Measurements from ENCODE around the gene SLC49A3. TPM values are rescaled to one million over a fixed set of nuclear protein-coding genes. Genes with fewer than 3 reads are reported as not detected.

Gene SLC49A3
- total RNA-seq, 4 donors from 2014 or later = 1.3 to 3.4 (median 2.2) TPM

DNA sequence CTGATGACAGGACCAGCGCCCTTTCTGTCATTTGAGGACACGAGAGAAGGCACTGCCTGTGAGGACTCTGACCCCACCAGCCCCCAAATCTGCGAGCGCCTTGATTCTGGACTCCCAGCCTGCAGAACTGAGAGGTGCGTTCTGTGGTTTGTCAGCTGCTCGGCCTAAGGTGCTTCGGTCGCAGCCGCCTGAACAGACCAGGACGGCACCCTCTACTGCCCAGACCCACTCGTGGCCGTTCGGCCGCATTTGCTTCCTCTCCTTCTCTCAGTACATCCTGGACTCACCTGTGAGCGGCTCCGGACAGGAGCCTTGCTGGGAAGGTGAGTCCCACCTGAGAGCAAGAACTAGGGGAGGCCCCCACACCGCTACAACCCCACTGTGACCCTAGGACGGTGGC is 25.1 kb upstream of the SLC49A3 start:
- Histone ChIP-seq H3K9me3 (no peaks in the 10 kb centered on the region), H3K27me3 (no peaks in the 10 kb centered on the region), H3K4me3 (no peak overlapping the region), H3K27ac (no peak overlapping the region), H3K36me3 (no peaks in the 10 kb centered on the region), H3K4me1 (peaks cover 3 to 6% of the 10 kb centered on the region in 2 donors)
- DNase-seq (no peak), ATAC-seq (no peak)
- intact Hi-C loops (cut with DNase I; ENCODE audit: low total_unique reads) = no loop called here
- in situ Hi-C loops (cut with MboI; ENCODE audit: low sequenced_read_pairs in 4 of 4) = no loop called here
- TF ChIP-seq POLR2A (IDR thresholded peaks at IDR 0.05) = no peak
- TF ChIP-seq, protein P1, sequence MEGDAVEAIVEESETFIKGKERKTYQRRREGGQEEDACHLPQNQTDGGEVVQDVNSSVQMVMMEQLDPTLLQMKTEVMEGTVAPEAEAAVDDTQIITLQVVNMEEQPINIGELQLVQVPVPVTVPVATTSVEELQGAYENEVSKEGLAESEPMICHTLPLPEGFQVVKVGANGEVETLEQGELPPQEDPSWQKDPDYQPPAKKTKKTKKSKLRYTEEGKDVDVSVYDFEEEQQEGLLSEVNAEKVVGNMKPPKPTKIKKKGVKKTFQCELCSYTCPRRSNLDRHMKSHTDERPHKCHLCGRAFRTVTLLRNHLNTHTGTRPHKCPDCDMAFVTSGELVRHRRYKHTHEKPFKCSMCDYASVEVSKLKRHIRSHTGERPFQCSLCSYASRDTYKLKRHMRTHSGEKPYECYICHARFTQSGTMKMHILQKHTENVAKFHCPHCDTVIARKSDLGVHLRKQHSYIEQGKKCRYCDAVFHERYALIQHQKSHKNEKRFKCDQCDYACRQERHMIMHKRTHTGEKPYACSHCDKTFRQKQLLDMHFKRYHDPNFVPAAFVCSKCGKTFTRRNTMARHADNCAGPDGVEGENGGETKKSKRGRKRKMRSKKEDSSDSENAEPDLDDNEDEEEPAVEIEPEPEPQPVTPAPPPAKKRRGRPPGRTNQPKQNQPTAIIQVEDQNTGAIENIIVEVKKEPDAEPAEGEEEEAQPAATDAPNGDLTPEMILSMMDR (IDR thresholded peaks at IDR 0.05 in 4 of 5, conservative IDR thresholded peaks at IDR 0.05 in 1 of 5) = no peak

DNA sequence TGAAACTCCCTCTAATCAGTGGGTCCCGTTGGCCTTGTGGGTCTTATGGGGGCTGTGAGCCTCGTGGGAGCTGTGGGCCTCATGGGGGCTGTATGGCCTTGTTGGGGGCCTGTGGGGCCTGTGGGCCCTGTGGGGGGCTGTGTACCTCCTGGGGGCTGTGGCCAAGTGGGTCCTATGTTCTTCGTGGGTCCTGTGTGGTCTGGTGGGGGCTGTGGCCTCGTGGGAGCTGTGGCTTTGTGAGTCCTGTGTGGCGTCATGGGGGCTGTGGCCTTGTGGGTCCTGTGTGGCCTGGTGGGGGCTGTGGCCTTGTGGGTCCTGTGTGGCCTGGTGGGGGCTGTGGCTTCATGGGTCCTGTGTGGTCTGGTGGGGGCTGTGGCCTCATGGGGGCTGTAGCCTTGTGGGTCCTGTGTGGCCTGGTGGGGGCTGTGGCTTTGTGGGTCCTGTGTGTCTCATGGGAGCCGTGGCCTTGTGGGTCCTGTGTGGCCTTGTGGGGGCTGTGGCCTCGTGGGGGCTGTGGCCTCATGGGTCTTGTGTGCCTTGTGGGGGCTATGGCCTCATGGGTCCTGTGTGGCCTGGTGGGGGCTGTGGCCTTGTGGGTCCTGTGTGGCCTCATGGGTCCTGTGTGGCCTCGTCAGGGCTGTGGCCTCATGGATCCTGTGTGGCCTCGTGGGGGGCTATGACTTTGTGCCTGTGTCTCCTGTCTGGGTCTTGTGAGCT is 24.1 kb upstream of the SLC49A3 start:
- no peak for TF ChIP-seq POLR2A (IDR thresholded peaks at IDR 0.05)
- TF ChIP-seq, protein P1 (IDR thresholded peaks at IDR 0.05 in 4 of 5, conservative IDR thresholded peaks at IDR 0.05 in 1 of 5) = no peak
- H3K36me3 ChIP-seq = no peaks in the 10 kb centered on the region
- H3K9me3 ChIP-seq = no peaks in the 10 kb centered on the region
- peaks cover 12 to 16% of the 10 kb centered on the region in 2 donors for H3K4me1 ChIP-seq
- no peak overlapping the region for H3K27ac ChIP-seq
- in situ Hi-C loops (cut with MboI; ENCODE audit: low sequenced_read_pairs in 4 of 4) = no loop called here
- intact Hi-C loops (cut with DNase I; ENCODE audit: low total_unique reads) = no loop called here
- no peaks in the 10 kb centered on the region for H3K27me3 ChIP-seq
- DNase-seq (no peak), ATAC-seq (no peak)
- no peak overlapping the region for H3K4me3 ChIP-seq

DNA sequence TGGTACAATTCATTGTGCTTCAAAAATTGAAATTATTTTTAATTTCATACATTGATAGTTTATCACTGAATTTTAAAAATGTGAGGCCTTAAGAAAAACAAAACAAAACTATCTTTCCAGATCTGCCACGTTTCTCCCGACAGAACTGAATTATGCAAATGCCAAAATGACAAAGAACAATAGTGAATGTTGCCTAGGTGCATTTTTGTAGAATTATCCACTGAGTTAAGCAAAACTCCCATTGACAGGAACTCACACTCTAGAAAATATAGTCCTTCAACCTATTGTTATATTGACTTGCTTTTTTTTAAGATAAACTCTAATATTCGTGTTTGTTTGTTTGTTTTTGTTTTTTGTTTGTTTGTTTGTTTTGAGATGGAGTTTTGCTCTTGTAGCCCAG is 23.1 kb upstream of the SLC49A3 start:
- Histone ChIP-seq H3K4me1 (peaks cover 16 to 24% of the 10 kb centered on the region in 2 donors), H3K9me3 (no peaks in the 10 kb centered on the region), H3K27me3 (no peaks in the 10 kb centered on the region), H3K27ac (no peak overlapping the region), H3K4me3 (no peak overlapping the region), H3K36me3 (no peaks in the 10 kb centered on the region)
- intact Hi-C loops (cut with DNase I; ENCODE audit: low total_unique reads) = no loop called here
- TF ChIP-seq, protein P1 (IDR thresholded peaks at IDR 0.05 in 4 of 5, conservative IDR thresholded peaks at IDR 0.05 in 1 of 5) = no peak
- no peak for TF ChIP-seq POLR2A (IDR thresholded peaks at IDR 0.05)
- no peak for DNase-seq
- in situ Hi-C loops (cut with MboI; ENCODE audit: low sequenced_read_pairs in 4 of 4) = no loop called here
- ATAC-seq = no peak

DNA sequence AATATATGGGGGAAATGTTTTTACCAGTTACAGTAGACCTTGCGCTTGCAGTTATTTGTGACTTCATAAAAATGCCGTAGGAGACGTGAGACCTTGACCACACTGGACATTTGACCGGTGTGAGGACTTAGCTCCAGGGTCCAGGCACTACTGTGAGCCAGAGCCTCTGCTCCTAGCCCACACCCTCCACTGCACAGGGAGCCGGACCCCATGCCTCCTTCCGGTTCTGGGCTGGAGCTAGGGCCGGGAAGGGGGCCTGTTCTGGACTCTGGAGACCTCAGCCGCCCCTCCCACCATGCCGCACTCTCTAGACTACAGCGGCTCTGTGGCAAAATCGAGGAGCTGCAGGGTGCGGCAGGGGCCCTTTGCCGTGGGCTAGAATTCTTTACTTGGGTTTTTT is 22.0 kb upstream of the SLC49A3 start:
- intact Hi-C loops (cut with DNase I; ENCODE audit: low total_unique reads) = no loop called here
- H3K36me3 ChIP-seq = no peaks in the 10 kb centered on the region
- TF ChIP-seq, protein P1 (IDR thresholded peaks at IDR 0.05 in 4 of 5, conservative IDR thresholded peaks at IDR 0.05 in 1 of 5) = no peak
- TF ChIP-seq POLR2A (IDR thresholded peaks at IDR 0.05) = no peak
- H3K4me3 ChIP-seq = no peak overlapping the region
- ATAC-seq (no peak), DNase-seq (no peak)
- H3K27me3 ChIP-seq = no peaks in the 10 kb centered on the region
- H3K4me1 ChIP-seq = peaks cover 21 to 28% of the 10 kb centered on the region in 2 donors
- no peaks in the 10 kb centered on the region for H3K9me3 ChIP-seq
- in situ Hi-C loops (cut with MboI; ENCODE audit: low sequenced_read_pairs in 4 of 4) = no loop called here
- H3K27ac ChIP-seq = no peak overlapping the region

DNA sequence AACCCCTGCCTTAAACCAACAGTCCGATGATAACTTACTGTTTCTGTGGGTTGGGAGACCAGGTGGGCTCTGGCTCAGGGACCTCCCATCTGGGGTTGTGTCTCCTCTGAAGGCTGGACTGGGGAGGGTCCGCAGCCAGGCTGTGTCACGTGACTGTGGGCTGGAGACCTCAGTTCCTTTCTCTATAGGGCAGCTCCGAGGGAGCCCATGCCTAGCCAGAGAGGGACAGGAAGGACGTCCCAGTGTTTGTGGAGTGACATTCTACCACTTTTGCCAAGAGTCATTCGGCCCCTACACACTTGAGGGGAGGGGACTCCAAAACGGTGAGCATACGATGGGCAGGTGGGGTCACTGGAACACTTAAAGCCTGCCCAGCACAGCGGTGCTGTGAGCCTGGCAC is 21.2 kb upstream of the SLC49A3 start:
- H3K27ac ChIP-seq = no peak overlapping the region
- H3K4me3 ChIP-seq = no peak overlapping the region
- intact Hi-C loops (cut with DNase I; ENCODE audit: low total_unique reads) = no loop called here
- TF ChIP-seq POLR2A (IDR thresholded peaks at IDR 0.05) = no peak
- TF ChIP-seq, protein P1 (IDR thresholded peaks at IDR 0.05 in 4 of 5, conservative IDR thresholded peaks at IDR 0.05 in 1 of 5) = no peak
- no peak for DNase-seq
- peaks cover 21 to 28% of the 10 kb centered on the region in 2 donors for H3K4me1 ChIP-seq
- no peaks in the 10 kb centered on the region for H3K27me3 ChIP-seq
- no peaks in the 10 kb centered on the region for H3K36me3 ChIP-seq
- ATAC-seq = no peak
- in situ Hi-C loops (cut with MboI; ENCODE audit: low sequenced_read_pairs in 4 of 4) = no loop called here
- no peaks in the 10 kb centered on the region for H3K9me3 ChIP-seq

Data from gastrocnemius medialis (tissue), 4 donors.